ENCODE results near the gene ZMIZ1. TPM values are rescaled to one million over a fixed set of nuclear protein-coding genes. Genes with fewer than 3 reads are reported as not detected.

ZMIZ1 gene
- polyA plus RNA-seq, 3 donors = 3.3 to 64.6 (median 8.9) TPM

DNA sequence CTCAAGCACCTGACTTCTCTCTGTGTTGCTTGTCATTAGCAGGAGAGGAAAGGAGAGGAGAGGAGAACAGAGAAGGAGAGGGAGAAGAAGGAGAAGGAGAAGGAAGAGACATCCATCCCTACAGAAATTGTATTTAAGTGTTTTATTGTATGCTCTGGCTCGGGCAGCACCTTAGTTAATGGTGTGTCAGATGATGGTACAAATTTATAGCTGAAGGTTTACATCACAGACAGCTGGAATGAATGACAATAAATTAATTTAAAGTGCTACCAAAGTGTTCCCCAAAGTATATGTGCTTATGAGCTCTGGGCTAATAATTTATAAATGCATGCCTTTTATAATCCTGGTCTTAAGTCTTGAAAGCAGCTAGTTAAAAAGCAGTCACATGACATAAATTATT, 38.1 kb upstream of the ZMIZ1 start:
- H3K79me2 ChIP-seq (ENCODE audit: insufficient read depth, low read length) = no peaks in the 10 kb centered on the region
- H3K4me2 ChIP-seq (replicated peaks; ENCODE audit: extremely low read depth, low read length, poor library complexity, severe bottlenecking) = no peak overlapping the region
- H3K27ac Mint-ChIP-seq = no peak overlapping the region
- intact Hi-C loops (cut with micrococcal nuclease) = no loop called here
- TF ChIP-seq, protein P1, sequence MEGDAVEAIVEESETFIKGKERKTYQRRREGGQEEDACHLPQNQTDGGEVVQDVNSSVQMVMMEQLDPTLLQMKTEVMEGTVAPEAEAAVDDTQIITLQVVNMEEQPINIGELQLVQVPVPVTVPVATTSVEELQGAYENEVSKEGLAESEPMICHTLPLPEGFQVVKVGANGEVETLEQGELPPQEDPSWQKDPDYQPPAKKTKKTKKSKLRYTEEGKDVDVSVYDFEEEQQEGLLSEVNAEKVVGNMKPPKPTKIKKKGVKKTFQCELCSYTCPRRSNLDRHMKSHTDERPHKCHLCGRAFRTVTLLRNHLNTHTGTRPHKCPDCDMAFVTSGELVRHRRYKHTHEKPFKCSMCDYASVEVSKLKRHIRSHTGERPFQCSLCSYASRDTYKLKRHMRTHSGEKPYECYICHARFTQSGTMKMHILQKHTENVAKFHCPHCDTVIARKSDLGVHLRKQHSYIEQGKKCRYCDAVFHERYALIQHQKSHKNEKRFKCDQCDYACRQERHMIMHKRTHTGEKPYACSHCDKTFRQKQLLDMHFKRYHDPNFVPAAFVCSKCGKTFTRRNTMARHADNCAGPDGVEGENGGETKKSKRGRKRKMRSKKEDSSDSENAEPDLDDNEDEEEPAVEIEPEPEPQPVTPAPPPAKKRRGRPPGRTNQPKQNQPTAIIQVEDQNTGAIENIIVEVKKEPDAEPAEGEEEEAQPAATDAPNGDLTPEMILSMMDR (IDR thresholded peaks at IDR 0.05) = no peak
- H3K9ac ChIP-seq (ENCODE audit: insufficient read depth, low read length, poor library complexity, severe bottlenecking) = no peak overlapping the region
- peaks cover 11 to 14% (median 14%) of the 10 kb centered on the region in 3 donors for H3K27me3 Mint-ChIP-seq (ENCODE audit: low read depth in 3 of 3)
- no peaks in the 10 kb centered on the region for H3K9me3 Mint-ChIP-seq
- no peak for DNase-seq
- H3K4me3 Mint-ChIP-seq = no peak overlapping the region
- H3K27ac ChIP-seq (ENCODE audit: low read depth in 1 of 2, low read length in 2 of 2) = no peak overlapping the region
- no peak overlapping the region for H3K4me3 ChIP-seq (replicated peaks in 1 of 3; ENCODE audit: low read depth in 2 of 3, low read length in 3 of 3)
- no peaks in the 10 kb centered on the region for H3K27me3 ChIP-seq (ENCODE audit: control insufficient read depth in 2 of 2, insufficient read depth in 2 of 2, low read length in 2 of 2)
- WGBS (ENCODE audit: insufficient coverage) = 100% methylated on average over 1 of the region's 1 CpG
- H3K4me1 ChIP-seq (ENCODE audit: control insufficient read depth in 1 of 2, insufficient read depth in 2 of 2, low read length in 2 of 2) = no peaks in the 10 kb centered on the region
- no peaks in the 10 kb centered on the region for H3K36me3 ChIP-seq (replicated peaks in 1 of 2; ENCODE audit: control insufficient read depth in 1 of 2, insufficient read depth in 2 of 2, low read length in 2 of 2)
- H2AFZ ChIP-seq (ENCODE audit: insufficient read depth, low read depth, low read length, poor library complexity, severe bottlenecking) = no peak overlapping the region
- no peaks in the 10 kb centered on the region for H3K36me3 Mint-ChIP-seq
- no peaks in the 10 kb centered on the region for H3K9me3 ChIP-seq (replicated peaks in 1 of 2; ENCODE audit: control insufficient read depth in 1 of 2, insufficient read depth in 1 of 2, low read length in 2 of 2)
- no peaks in the 10 kb centered on the region for H4K20me1 ChIP-seq (ENCODE audit: insufficient read depth, low read length)
- H3K4me1 Mint-ChIP-seq = peaks cover 2% of the 10 kb centered on the region

DNA sequence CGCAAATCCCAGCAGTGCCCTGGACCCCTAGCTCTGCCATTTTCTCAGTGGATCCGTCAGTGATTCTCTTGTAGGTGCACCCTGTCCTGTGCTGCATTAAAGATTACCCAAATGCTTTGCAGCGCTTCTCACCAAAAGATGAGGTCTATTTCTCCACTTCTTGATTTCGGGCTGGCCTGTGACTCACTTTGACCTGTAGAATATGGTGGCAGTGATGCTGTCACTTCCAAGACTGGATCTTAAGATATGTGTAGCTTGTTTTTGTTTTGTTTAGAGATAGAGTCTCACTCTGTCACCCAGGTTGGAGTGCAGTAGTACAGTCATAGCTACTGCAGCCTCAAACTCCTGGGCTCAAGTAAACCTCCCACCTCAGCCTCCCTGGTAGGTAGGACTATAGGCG, 37.0 kb upstream of the ZMIZ1 start:
- Histone ChIP-seq H3K27ac (ENCODE audit: low read depth in 1 of 2, low read length in 2 of 2) (no peak overlapping the region), H4K20me1 (ENCODE audit: insufficient read depth, low read length) (no peaks in the 10 kb centered on the region), H3K4me1 (ENCODE audit: control insufficient read depth in 1 of 2, insufficient read depth in 2 of 2, low read length in 2 of 2) (no peaks in the 10 kb centered on the region), H3K9ac (ENCODE audit: insufficient read depth, low read length, poor library complexity, severe bottlenecking) (no peak overlapping the region), H2AFZ (ENCODE audit: insufficient read depth, low read depth, low read length, poor library complexity, severe bottlenecking) (no peak overlapping the region), H3K4me3 (replicated peaks in 1 of 3; ENCODE audit: low read depth in 2 of 3, low read length in 3 of 3) (no peak overlapping the region), H3K36me3 (replicated peaks in 1 of 2; ENCODE audit: control insufficient read depth in 1 of 2, insufficient read depth in 2 of 2, low read length in 2 of 2) (no peaks in the 10 kb centered on the region), H3K9me3 (replicated peaks in 1 of 2; ENCODE audit: control insufficient read depth in 1 of 2, insufficient read depth in 1 of 2, low read length in 2 of 2) (no peaks in the 10 kb centered on the region), H3K27me3 (ENCODE audit: control insufficient read depth in 2 of 2, insufficient read depth in 2 of 2, low read length in 2 of 2) (no peaks in the 10 kb centered on the region), H3K4me2 (replicated peaks; ENCODE audit: extremely low read depth, low read length, poor library complexity, severe bottlenecking) (no peak overlapping the region), H3K79me2 (ENCODE audit: insufficient read depth, low read length) (no peaks in the 10 kb centered on the region)
- H3K27ac Mint-ChIP-seq = no peak overlapping the region
- WGBS (ENCODE audit: insufficient coverage) = 100% methylated on average over 2 of the region's 5 CpGs
- H3K4me1 Mint-ChIP-seq = peaks cover 2% of the 10 kb centered on the region
- no peak for DNase-seq
- no peaks in the 10 kb centered on the region for H3K9me3 Mint-ChIP-seq
- H3K4me3 Mint-ChIP-seq = no peak overlapping the region
- TF ChIP-seq, protein P1 (IDR thresholded peaks at IDR 0.05) = no peak
- peaks cover 10 to 13% (median 11%) of the 10 kb centered on the region in 3 donors for H3K27me3 Mint-ChIP-seq (ENCODE audit: low read depth in 3 of 3)
- H3K36me3 Mint-ChIP-seq = no peaks in the 10 kb centered on the region
- intact Hi-C loops (cut with micrococcal nuclease) = no loop called here
